GM12878 (cell line): ENCODE data around the gene AQP5. TPM values are rescaled to one million over a fixed set of nuclear protein-coding genes. Genes with fewer than 3 reads are reported as not detected.

Experiments used
- ATAC-seq: fragments of 200-7000 bp; cut with Tn5 transposase; 3 replicates; pipeline ENCODE4 v1.9.1; 2020; ENCODE audit warnings: mild to moderate bottlenecking, moderate library complexity
- BruUV-seq: library from RNA; stranded (reverse); fragments of 400-500 nt; replicated peaks from 2 replicates; lab custom pipeline; 2021; lab: Mats Ljungman, UMichigan
- CTCF ChIA-PET: fragments of 300-600 bp; sonication (Branson Sonifier 250); formaldehyde crosslinking; extraction: SDS; loops from one replicate; lab custom pipeline; 2021; ENCODE audit warnings: inconsistent platforms; lab: Yijun Ruan, JAX
- POLR2A ChIA-PET: fragments of 350-600 bp; formaldehyde crosslinking; extraction: SDS; loops from one replicate; lab custom pipeline; 2021; ENCODE audit warnings: inconsistent platforms; lab: Charles Lee
- RAD21 ChIA-PET: fragments of 300-600 bp; sonication (Branson Sonifier 250); formaldehyde crosslinking; loops from one replicate; lab custom pipeline; 2023; ENCODE audit warnings: antibody characterized with exemption; ENCODE audit not compliant: unreplicated experiment; lab: Charles Lee
- SMC1A ChIA-PET: fragments of 300-600 bp; sonication (Branson Sonifier 250); formaldehyde crosslinking; loops from one replicate; lab custom pipeline; 2023; ENCODE audit not compliant: unreplicated experiment, uncharacterized antibody; lab: Charles Lee
- DNase-seq: peaks from one replicate; pipeline ENCODE4 v3.0.0-alpha.2; 2011; ENCODE audit warnings: low read depth, low spot score
- FAIRE-seq: peaks from 3 replicates; lab custom pipeline; 2011; peaks lifted over from hg19 to GRCh38; lab: Jason Lieb, UNC
- H2AFZ ChIP-seq: 2 replicates; pipeline ENCODE4 v1.6.0; 2011; ENCODE audit warnings: low read depth, low read length, control low read depth; ENCODE audit not compliant: control insufficient read depth
- H3K27ac ChIP-seq: 2 replicates; pipeline ENCODE4 v1.5.1; 2011; ENCODE audit warnings: control low read depth; ENCODE audit not compliant: control insufficient read depth, insufficient read depth
- H3K27me3 ChIP-seq, 2 experiments: replicated peaks in 1 of 2; 2 replicates each; pipeline versions ENCODE4 v1.6.0 to v1.6.1; 2011; ENCODE audit warnings: low read length in 1 of 2; ENCODE audit not compliant: control insufficient read depth in 2 of 2, insufficient read depth in 2 of 2
- H3K36me3 ChIP-seq, 2 experiments: 2 replicates each; pipeline ENCODE4 v1.5.1; 2011; ENCODE audit warnings: low read length in 1 of 2; ENCODE audit not compliant: control insufficient read depth in 2 of 2, insufficient read depth in 2 of 2
- H3K4me1 ChIP-seq: 2 replicates; pipeline ENCODE4 v1.6.1; 2011; ENCODE audit warnings: mild to moderate bottlenecking, low read length, moderate library complexity, mixed read lengths; ENCODE audit not compliant: control insufficient read depth, insufficient read depth
- H3K4me2 ChIP-seq: 2 replicates; pipeline ENCODE4 v1.6.0; 2011; ENCODE audit warnings: control low read depth; ENCODE audit not compliant: control insufficient read depth, insufficient read depth
- H3K4me3 ChIP-seq: fragments of 200-600 bp; sonication (generic); 2 replicates; pipeline ENCODE4 v1.5.1; 2016
- H3K79me2 ChIP-seq: 2 replicates; pipeline ENCODE4 v1.6.0; 2011; ENCODE audit warnings: low read length; ENCODE audit not compliant: control insufficient read depth, insufficient read depth
- H3K9ac ChIP-seq: 2 replicates; pipeline ENCODE4 v1.8.0; 2011; ENCODE audit warnings: low read length, control low read depth, mixed read lengths; ENCODE audit not compliant: control insufficient read depth, insufficient read depth
- H3K9me3 ChIP-seq: replicated peaks from 3 replicates; pipeline ENCODE4 v1.5.1; 2011; ENCODE audit warnings: mild to moderate bottlenecking, low read length; ENCODE audit not compliant: control insufficient read depth, insufficient read depth
- H4K20me1 ChIP-seq: 2 replicates; pipeline ENCODE4 v1.6.0; 2011; ENCODE audit not compliant: control insufficient read depth, insufficient read depth
- BMI1 ChIP-seq: fragments of 450-650 bp; IDR thresholded peaks from 2 replicates; pipeline ENCODE4 v1.6.1; 2016; ENCODE audit warnings: mild to moderate bottlenecking, moderate library complexity, borderline replicate concordance
- CHD1 ChIP-seq: IDR thresholded peaks from 2 replicates; pipeline ENCODE4 v1.6.1; 2012; ENCODE audit warnings: low read depth, low read length, improper control_type of control experiment
- EED ChIP-seq: sonication (generic); IDR thresholded peaks from 2 replicates; pipeline ENCODE4 v1.6.1; 2016; ENCODE audit warnings: antibody characterized with exemption, low read depth
- HDAC2 ChIP-seq: fragments of 200-600 bp; sonication (generic); IDR thresholded peaks from 2 replicates; pipeline ENCODE4 v1.6.1; 2017
- JUND ChIP-seq: IDR thresholded peaks from 2 replicates; pipeline ENCODE4 v1.6.1; 2012; ENCODE audit warnings: low read depth, mild to moderate bottlenecking, low read length, improper control_type of control experiment, moderate library complexity
- KLF5 ChIP-seq: fragments of 450-650 bp; IDR thresholded peaks from 2 replicates; pipeline ENCODE4 v1.6.1; 2014; ENCODE audit warnings: mild to moderate bottlenecking; ENCODE audit not compliant: partially characterized antibody
- TARDBP ChIP-seq: IDR thresholded peaks from 2 replicates; pipeline ENCODE4 v1.6.1; 2016; ENCODE audit warnings: borderline replicate concordance
- WGBS: methylation state at CpG from one replicate; pipeline ENCODE4 v1.1.6; 2016; ENCODE audit warnings: low lambda C conversion rate; ENCODE audit not compliant: insufficient replicate concordance, insufficient coverage; ENCODE audit errors: missing lambda C conversion rate; 5-methylcytosine and 5-hydroxymethylcytosine counted together
- in situ Hi-C: fragments of 300-500 bp; cut with MboI; formaldehyde crosslinking; loops from 9 replicates; pipeline ENCODE4 v1.14.3; 2018; ENCODE audit warnings: mixed read lengths
- intact Hi-C: fragments of 100-400 bp; cut with micrococcal nuclease; formaldehyde crosslinking; loops from one replicate; pipeline ENCODE4 v1.14.2; 2022; ENCODE audit not compliant: unreplicated experiment
- polyA plus RNA-seq, 11 experiments: library from polyadenylated mRNA; depleted of rRNA in 4 of 11; unstranded in 6 of 11; stranded (reverse) in 5 of 11; fragments of >200 nt; fragmentation: Nextera tagmentation in 4 of 11; fragmentation: Illumina TruSeq in 1 of 11; extraction: Ambion mirVana in 4 of 11; extraction: Trizol in 1 of 11; gene quantifications; 1 replicate in 1 of 11; 2 replicates in 10 of 11; pipeline versions ENCODE4 v1.2.1 to v1.2.3, GENCODE V29; 2011 to 2016; ENCODE audit warnings: inconsistent platforms in 2 of 11, missing spikeins in 2 of 11, low read depth in 1 of 11
- total RNA-seq, 4 experiments: library from RNA; depleted of rRNA in 3 of 4; stranded (reverse); fragments of >200 nt in 3 of 4; fragmentation: Illumina TruSeq in 1 of 4; extraction: Trizol in 1 of 4; gene quantifications; 2 replicates each; pipeline versions ENCODE4 v1.2.1 to v1.2.3, GENCODE V29; 2013 to 2021
- TF ChIP-seq, protein P1 (sequence below): IDR thresholded peaks from 2 replicates; pipeline ENCODE4 v1.6.1; 2011; ENCODE audit warnings: low read depth, low read length, improper control_type of control experiment, borderline replicate concordance
- TF ChIP-seq, protein P2 (sequence below): fragments of 150-350 bp; IDR thresholded peaks from 2 replicates; pipeline ENCODE4 v1.6.1; 2014; ENCODE audit warnings: mild to moderate bottlenecking, low read depth, low read length
- TF ChIP-seq, protein P3 (sequence below): fragments of 450-650 bp; IDR thresholded peaks from 2 replicates; pipeline ENCODE4 v1.6.1; 2017; ENCODE audit warnings: mild to moderate bottlenecking, moderate library complexity
- TF ChIP-seq, protein P4 (sequence below): IDR thresholded peaks from 2 replicates; pipeline ENCODE4 v1.6.1; 2012; ENCODE audit warnings: low read depth, low read length, improper control_type of control experiment
- TF ChIP-seq, protein P5 (sequence below): fragments of 450-650 bp; IDR thresholded peaks from 2 replicates; pipeline ENCODE4 v1.6.1; 2016; ENCODE audit warnings: mild to moderate bottlenecking, moderate library complexity, borderline replicate concordance

Gene AQP5
- total and polyA plus RNA-seq, 10 of the 15 experiments (the other 5 are each of a cell fraction or from before 2014, with no cell fraction given): not detected

DNA sequence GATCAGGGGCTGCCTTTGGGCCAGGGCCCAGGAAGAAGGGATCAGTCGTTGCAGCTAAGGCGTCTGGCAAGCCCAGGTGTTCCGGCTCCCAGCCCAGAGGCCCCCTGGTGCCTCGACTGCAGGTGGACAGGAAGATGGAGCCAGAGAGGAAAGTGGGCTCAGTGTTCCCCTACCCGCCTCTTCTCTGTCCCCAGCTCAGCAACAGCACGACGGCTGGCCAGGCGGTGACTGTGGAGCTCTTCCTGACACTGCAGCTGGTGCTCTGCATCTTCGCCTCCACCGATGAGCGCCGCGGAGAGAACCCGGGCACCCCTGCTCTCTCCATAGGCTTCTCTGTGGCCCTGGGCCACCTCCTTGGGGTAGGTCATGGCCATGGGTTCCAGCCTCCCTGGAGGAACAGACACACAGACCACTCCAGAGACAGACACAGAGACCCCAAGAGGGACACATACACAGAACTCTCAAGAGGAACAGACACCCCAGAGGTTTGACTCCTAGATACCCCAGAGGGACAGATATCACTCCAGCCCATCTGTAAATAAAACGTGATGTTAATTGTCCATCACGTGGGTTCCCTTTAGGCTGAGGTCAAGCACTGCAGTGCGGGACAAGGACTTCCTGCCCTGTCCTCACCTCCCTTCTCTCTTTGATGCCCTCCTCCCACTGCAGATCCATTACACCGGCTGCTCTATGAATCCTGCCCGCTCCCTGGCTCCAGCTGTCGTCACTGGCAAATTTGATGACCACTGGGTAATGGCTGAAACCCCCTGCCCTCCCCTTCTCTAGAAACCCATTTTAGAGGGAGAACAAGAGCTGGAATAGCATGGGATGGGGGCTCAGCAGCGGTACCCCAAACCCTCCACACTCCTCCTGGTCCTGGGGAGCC, 7.5 kb upstream of the AQP5 start:
- Histone ChIP-seq H3K4me2 (no peak overlapping the region), H3K4me1 (no peaks in the 10 kb centered on the region), H3K9me3 (no peaks in the 10 kb centered on the region; the same call in 2 of the 3 replicates), H3K27me3 (peaks cover 9 to 19% of the 10 kb centered on the region in 2 experiments), H3K9ac (no peak overlapping the region), H3K4me3 (no peak overlapping the region), H3K79me2 (no peaks in the 10 kb centered on the region), H3K36me3 (no peaks in the 10 kb centered on the region), H3K27ac (no peak overlapping the region), H4K20me1 (no peaks in the 10 kb centered on the region), H2AFZ (no peak overlapping the region)
- POLR2A ChIA-PET: no interaction called here
- intact Hi-C loops (no loop called here), in situ Hi-C loops (no loop called here)
- WGBS: 40% methylated on average over 20 of the region's 21 CpGs
- SMC1A ChIA-PET: no interaction called here
- CTCF ChIA-PET: interaction anchor here (0.6 to 1.7 kb wide), 7 partner anchors 9 to 117 kb away, joined by 3 to 6 read pairs (median 3); no protein-coding TSS in a partner anchor
- DNase-seq (no peak), ATAC-seq (no peak), FAIRE-seq (no peak)
- no TSS peak for BruUV-seq
- RAD21 ChIA-PET: no interaction called here
- TF ChIP-seq, protein P1, sequence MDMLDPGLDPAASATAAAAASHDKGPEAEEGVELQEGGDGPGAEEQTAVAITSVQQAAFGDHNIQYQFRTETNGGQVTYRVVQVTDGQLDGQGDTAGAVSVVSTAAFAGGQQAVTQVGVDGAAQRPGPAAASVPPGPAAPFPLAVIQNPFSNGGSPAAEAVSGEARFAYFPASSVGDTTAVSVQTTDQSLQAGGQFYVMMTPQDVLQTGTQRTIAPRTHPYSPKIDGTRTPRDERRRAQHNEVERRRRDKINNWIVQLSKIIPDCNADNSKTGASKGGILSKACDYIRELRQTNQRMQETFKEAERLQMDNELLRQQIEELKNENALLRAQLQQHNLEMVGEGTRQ: no peak
- no peak for TF ChIP-seq BMI1
- TF ChIP-seq JUND: no peak
- TF ChIP-seq, protein P2, sequence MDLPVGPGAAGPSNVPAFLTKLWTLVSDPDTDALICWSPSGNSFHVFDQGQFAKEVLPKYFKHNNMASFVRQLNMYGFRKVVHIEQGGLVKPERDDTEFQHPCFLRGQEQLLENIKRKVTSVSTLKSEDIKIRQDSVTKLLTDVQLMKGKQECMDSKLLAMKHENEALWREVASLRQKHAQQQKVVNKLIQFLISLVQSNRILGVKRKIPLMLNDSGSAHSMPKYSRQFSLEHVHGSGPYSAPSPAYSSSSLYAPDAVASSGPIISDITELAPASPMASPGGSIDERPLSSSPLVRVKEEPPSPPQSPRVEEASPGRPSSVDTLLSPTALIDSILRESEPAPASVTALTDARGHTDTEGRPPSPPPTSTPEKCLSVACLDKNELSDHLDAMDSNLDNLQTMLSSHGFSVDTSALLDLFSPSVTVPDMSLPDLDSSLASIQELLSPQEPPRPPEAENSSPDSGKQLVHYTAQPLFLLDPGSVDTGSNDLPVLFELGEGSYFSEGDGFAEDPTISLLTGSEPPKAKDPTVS: no peak
- TF ChIP-seq, protein P3, sequence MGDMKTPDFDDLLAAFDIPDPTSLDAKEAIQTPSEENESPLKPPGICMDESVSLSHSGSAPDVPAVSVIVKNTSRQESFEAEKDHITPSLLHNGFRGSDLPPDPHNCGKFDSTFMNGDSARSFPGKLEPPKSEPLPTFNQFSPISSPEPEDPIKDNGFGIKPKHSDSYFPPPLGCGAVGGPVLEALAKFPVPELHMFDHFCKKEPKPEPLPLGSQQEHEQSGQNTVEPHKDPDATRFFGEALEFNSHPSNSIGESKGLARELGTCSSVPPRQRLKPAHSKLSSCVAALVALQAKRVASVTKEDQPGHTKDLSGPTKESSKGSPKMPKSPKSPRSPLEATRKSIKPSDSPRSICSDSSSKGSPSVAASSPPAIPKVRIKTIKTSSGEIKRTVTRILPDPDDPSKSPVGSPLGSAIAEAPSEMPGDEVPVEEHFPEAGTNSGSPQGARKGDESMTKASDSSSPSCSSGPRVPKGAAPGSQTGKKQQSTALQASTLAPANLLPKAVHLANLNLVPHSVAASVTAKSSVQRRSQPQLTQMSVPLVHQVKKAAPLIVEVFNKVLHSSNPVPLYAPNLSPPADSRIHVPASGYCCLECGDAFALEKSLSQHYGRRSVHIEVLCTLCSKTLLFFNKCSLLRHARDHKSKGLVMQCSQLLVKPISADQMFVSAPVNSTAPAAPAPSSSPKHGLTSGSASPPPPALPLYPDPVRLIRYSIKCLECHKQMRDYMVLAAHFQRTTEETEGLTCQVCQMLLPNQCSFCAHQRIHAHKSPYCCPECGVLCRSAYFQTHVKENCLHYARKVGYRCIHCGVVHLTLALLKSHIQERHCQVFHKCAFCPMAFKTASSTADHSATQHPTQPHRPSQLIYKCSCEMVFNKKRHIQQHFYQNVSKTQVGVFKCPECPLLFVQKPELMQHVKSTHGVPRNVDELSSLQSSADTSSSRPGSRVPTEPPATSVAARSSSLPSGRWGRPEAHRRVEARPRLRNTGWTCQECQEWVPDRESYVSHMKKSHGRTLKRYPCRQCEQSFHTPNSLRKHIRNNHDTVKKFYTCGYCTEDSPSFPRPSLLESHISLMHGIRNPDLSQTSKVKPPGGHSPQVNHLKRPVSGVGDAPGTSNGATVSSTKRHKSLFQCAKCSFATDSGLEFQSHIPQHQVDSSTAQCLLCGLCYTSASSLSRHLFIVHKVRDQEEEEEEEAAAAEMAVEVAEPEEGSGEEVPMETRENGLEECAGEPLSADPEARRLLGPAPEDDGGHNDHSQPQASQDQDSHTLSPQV: no peak
- TF ChIP-seq, protein P4, sequence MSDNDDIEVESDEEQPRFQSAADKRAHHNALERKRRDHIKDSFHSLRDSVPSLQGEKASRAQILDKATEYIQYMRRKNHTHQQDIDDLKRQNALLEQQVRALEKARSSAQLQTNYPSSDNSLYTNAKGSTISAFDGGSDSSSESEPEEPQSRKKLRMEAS: no peak
- no peak for TF ChIP-seq TARDBP
- no peak for TF ChIP-seq EED
- TF ChIP-seq HDAC2: no peak
- TF ChIP-seq, protein P5, sequence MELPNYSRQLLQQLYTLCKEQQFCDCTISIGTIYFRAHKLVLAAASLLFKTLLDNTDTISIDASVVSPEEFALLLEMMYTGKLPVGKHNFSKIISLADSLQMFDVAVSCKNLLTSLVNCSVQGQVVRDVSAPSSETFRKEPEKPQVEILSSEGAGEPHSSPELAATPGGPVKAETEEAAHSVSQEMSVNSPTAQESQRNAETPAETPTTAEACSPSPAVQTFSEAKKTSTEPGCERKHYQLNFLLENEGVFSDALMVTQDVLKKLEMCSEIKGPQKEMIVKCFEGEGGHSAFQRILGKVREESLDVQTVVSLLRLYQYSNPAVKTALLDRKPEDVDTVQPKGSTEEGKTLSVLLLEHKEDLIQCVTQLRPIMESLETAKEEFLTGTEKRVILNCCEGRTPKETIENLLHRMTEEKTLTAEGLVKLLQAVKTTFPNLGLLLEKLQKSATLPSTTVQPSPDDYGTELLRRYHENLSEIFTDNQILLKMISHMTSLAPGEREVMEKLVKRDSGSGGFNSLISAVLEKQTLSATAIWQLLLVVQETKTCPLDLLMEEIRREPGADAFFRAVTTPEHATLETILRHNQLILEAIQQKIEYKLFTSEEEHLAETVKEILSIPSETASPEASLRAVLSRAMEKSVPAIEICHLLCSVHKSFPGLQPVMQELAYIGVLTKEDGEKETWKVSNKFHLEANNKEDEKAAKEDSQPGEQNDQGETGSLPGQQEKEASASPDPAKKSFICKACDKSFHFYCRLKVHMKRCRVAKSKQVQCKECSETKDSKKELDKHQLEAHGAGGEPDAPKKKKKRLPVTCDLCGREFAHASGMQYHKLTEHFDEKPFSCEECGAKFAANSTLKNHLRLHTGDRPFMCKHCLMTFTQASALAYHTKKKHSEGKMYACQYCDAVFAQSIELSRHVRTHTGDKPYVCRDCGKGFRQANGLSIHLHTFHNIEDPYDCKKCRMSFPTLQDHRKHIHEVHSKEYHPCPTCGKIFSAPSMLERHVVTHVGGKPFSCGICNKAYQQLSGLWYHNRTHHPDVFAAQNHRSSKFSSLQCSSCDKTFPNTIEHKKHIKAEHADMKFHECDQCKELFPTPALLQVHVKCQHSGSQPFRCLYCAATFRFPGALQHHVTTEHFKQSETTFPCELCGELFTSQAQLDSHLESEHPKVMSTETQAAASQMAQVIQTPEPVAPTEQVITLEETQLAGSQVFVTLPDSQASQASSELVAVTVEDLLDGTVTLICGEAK: no peak
- no peak for TF ChIP-seq CHD1
- no peak for TF ChIP-seq KLF5
